Measurements from ENCODE around the gene GTF2H4. TPM values are rescaled to one million over a fixed set of nuclear protein-coding genes. Genes with fewer than 3 reads are reported as not detected.

The GTF2H4 gene
- total RNA-seq, 2 experiments from 2014 or later = 30.5 to 48.7 TPM

DNA sequence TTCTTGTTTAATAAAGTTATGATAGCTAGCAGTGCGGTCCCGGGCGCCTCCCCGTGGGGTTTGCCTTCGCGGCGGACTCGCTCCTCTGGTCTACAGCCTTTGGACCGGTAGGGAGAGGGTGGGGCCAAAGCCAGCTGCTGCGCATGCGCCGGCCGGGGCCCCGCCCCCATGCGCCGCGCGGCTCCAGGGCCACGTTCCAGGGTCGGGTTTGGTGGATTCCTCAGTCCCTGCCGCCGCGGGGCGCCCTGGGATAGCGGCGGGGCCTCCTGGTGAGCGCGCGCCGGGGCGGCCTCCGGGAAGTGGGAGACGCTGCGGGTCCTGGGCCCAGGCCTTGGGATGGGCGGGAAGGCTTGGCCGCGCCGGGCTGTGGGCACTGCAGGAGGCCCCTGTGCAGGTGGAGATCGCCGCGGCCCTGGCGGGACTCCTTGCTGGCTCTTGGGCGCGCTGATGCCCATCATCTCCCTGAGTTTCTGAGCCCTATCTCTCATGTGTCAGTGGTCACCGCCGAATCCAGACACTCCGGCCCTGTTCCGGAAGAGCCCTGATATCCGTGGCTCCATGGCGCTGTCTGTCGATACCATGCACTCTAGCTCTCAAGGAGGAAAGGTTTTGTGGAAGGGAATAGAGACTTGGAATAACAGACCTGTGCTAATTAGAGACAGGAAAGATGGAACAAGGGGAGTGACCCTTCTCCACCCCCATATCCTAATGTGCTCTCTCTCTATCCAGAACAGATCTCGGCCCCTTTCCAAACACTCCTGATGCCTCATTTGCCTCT is 6.3 kb downstream of the GTF2H4 start, which contains the start of gene VARS2:
TSS of gene VARS2 (plus strand) at position 163 of the 778 bp plus-strand sequence. CDS start at position 762, 599 bp downstream.
- Histone ChIP-seq H4K20me1 (ENCODE audit: insufficient read depth, low read length) (no peaks in the 10 kb centered on the region), H2AFZ (ENCODE audit: low read length) (peak within 1 kb of the TSS; percentile 56; the same call in 1 of the 2 replicates), H3K9me2 (ENCODE audit: insufficient read depth, low read length) (no peaks in the 10 kb centered on the region), H3K4me3 (ENCODE audit: low read depth, low read length, poor library complexity, severe bottlenecking) (peak within 1 kb of the TSS; percentile 76), H3K4me1 (ENCODE audit: insufficient read depth, low read length, poor library complexity, severe bottlenecking) (peaks cover 23% of the 10 kb centered on the region), H3K4me2 (ENCODE audit: low read length) (peak within 1 kb of the TSS; percentile 98), H3K27ac (ENCODE audit: low read depth, low read length, poor library complexity, severe bottlenecking) (peak within 1 kb of the TSS; percentile 63), H3K36me3 (ENCODE audit: insufficient read depth, low read length) (peaks cover 68% of the 10 kb centered on the region), H3K9me3 (ENCODE audit: low read length) (no peaks in the 10 kb centered on the region), H3K79me2 (ENCODE audit: insufficient read depth, low read depth, low read length) (peaks cover 5% of the 10 kb centered on the region; the same call in 1 of the 2 replicates)
- POLR2A ChIA-PET = interaction anchor here (0.7 to 1.4 kb wide), 6 partner anchors 9 to 190 kb away, joined by 3 to 5 read pairs (median 4); no protein-coding TSS in a partner anchor
- peak; percentile 87 for DNase-seq (ENCODE audit: low spot score)
- CTCF ChIA-PET (ENCODE audit: unreplicated experiment) = interaction anchor here (0.9 to 2.3 kb wide), 3 partner anchors 25 to 156 kb away, joined by 3 to 7 read pairs (median 5); no protein-coding TSS in a partner anchor
- TF ChIP-seq, protein P1, sequence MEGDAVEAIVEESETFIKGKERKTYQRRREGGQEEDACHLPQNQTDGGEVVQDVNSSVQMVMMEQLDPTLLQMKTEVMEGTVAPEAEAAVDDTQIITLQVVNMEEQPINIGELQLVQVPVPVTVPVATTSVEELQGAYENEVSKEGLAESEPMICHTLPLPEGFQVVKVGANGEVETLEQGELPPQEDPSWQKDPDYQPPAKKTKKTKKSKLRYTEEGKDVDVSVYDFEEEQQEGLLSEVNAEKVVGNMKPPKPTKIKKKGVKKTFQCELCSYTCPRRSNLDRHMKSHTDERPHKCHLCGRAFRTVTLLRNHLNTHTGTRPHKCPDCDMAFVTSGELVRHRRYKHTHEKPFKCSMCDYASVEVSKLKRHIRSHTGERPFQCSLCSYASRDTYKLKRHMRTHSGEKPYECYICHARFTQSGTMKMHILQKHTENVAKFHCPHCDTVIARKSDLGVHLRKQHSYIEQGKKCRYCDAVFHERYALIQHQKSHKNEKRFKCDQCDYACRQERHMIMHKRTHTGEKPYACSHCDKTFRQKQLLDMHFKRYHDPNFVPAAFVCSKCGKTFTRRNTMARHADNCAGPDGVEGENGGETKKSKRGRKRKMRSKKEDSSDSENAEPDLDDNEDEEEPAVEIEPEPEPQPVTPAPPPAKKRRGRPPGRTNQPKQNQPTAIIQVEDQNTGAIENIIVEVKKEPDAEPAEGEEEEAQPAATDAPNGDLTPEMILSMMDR (conservative IDR thresholded peaks at IDR 0.05; ENCODE audit: low read length) = peak; percentile 44
- TF ChIP-seq EZH2phosphoT487 (IDR thresholded peaks at IDR 0.05; ENCODE audit: borderline replicate concordance, low read depth, low read length) = no peak
- intact Hi-C loops (cut with micrococcal nuclease; ENCODE audit: unreplicated experiment) = loop anchor here (1.0 to 2.0 kb wide), 3 partner anchors 29 to 173 kb away; partner anchors contain the start of gene DDR1
- BruUV-seq (replicated peaks) = TSS peak; percentile 84

DNA sequence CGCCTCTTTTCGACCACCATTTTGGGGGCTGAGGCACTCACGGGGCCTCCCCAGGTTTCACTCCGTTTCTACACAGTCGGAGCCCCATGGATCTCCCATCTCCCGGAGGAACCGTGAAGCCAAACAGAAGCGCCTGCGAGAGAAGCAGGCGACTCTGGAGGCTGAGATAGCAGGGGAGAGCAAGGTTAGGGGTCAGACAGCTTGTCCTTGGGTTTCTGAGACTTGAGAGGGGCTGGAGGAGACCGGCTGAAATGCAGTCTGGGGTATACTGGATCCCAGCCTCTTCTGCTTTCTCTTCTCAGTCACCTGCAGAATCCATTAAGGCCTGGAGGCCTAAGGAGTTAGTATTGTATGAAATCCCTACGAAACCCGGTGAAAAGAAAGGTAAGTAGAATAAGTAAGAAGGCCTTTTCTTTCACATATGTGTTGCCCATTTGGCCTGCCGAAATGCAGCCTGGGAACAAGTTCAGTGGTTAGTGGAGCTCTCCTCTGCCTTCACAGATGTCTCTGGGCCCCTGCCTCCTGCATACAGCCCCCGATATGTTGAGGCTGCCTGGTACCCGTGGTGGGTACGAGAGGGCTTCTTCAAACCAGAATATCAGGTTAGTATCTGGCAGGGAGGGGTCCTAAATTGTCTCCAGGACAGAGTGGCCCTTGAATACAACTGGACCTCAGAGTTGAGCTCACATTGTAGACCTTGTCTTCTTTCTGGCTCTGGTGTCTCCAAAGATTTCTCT is 7.0 kb downstream of the GTF2H4 start:
- Histone ChIP-seq H4K20me1 (ENCODE audit: insufficient read depth, low read length) (no peaks in the 10 kb centered on the region), H3K36me3 (ENCODE audit: insufficient read depth, low read length) (peaks cover 70% of the 10 kb centered on the region), H3K9me2 (ENCODE audit: insufficient read depth, low read length) (no peaks in the 10 kb centered on the region), H2AFZ (ENCODE audit: low read length) (peak overlapping the region; percentile 56; the same call in 1 of the 2 replicates), H3K79me2 (ENCODE audit: insufficient read depth, low read depth, low read length) (peaks cover 5% of the 10 kb centered on the region; the same call in 1 of the 2 replicates), H3K4me3 (ENCODE audit: low read depth, low read length, poor library complexity, severe bottlenecking) (peak overlapping the region; percentile 76), H3K27ac (ENCODE audit: low read depth, low read length, poor library complexity, severe bottlenecking) (peak overlapping the region; percentile 63), H3K9me3 (ENCODE audit: low read length) (no peaks in the 10 kb centered on the region), H3K4me1 (ENCODE audit: insufficient read depth, low read length, poor library complexity, severe bottlenecking) (peaks cover 22% of the 10 kb centered on the region), H3K4me2 (ENCODE audit: low read length) (peak overlapping the region; percentile 98)
- TF ChIP-seq, protein P1 (conservative IDR thresholded peaks at IDR 0.05; ENCODE audit: low read length) = no peak
- TF ChIP-seq EZH2phosphoT487 (IDR thresholded peaks at IDR 0.05; ENCODE audit: borderline replicate concordance, low read depth, low read length) = no peak
- no TSS peak for BruUV-seq (replicated peaks)
- intact Hi-C loops (cut with micrococcal nuclease; ENCODE audit: unreplicated experiment) = loop anchor here (1.0 to 2.0 kb wide), 3 partner anchors 30 to 172 kb away; partner anchors contain the start of gene DDR1
- peak; percentile 35 for DNase-seq (ENCODE audit: low spot score)
- ChIA-PET POLR2A (interaction anchor here (0.7 to 1.4 kb wide), 4 partner anchors 10 to 182 kb away, joined by 4 to 5 read pairs (median 4); no protein-coding TSS in a partner anchor), CTCF (ENCODE audit: unreplicated experiment) (interaction anchor here (0.8 to 2.3 kb wide), 4 partner anchors 9 to 156 kb away, joined by 3 to 7 read pairs (median 4); no protein-coding TSS in a partner anchor)
